Hepatocyte (in vitro differentiated cells): Measurements from ENCODE around the gene PPCDC.

Experiments used
- EZH2 ChIP-seq: fragments of 200-600 bp; sonication (generic); IDR thresholded peaks from 2 replicates; pipeline ENCODE4 v1.6.1; 2016; ENCODE audit warnings: antibody characterized with exemption, mild to moderate bottlenecking, borderline replicate concordance
- EZH2phosphoT487 ChIP-seq: fragments of 200-600 bp; sonication (generic); IDR thresholded peaks from one replicate; pipeline ENCODE4 v1.6.1; 2018; ENCODE audit warnings: antibody characterized with exemption, mild to moderate bottlenecking, low read depth, moderate library complexity; ENCODE audit not compliant: unreplicated experiment, severe bottlenecking
- TF ChIP-seq, protein P1 (sequence below): fragments of 200-600 bp; sonication (generic); IDR thresholded peaks from 2 replicates; pipeline ENCODE4 v1.5.1; 2016; ENCODE audit warnings: antibody characterized with exemption, mild to moderate bottlenecking; ENCODE audit not compliant: poor library complexity

DNA sequence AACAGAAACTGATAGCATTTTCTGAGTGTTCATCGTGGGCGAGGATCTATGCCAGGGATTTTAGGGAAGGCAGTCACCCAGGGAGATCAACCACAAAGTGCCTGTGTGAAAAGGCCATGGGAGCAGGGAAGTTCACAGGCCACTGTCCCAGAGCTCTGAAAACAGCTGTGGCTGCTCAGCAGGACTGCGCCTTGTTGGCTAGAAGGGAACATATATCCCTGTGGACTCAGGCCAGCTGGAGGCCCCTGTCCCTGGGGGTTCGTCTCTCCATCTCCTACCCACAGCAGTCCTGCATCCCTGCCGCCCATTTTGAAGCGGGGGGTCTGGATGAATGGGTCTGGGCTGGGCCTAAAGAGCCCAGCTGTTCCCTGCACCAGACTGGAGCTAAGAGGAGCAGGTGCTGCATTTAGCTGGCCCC, 27.8 kb downstream of the PPCDC start:
- TF ChIP-seq EZH2 (no peak), EZH2phosphoT487 (no peak)
- TF ChIP-seq, protein P1, sequence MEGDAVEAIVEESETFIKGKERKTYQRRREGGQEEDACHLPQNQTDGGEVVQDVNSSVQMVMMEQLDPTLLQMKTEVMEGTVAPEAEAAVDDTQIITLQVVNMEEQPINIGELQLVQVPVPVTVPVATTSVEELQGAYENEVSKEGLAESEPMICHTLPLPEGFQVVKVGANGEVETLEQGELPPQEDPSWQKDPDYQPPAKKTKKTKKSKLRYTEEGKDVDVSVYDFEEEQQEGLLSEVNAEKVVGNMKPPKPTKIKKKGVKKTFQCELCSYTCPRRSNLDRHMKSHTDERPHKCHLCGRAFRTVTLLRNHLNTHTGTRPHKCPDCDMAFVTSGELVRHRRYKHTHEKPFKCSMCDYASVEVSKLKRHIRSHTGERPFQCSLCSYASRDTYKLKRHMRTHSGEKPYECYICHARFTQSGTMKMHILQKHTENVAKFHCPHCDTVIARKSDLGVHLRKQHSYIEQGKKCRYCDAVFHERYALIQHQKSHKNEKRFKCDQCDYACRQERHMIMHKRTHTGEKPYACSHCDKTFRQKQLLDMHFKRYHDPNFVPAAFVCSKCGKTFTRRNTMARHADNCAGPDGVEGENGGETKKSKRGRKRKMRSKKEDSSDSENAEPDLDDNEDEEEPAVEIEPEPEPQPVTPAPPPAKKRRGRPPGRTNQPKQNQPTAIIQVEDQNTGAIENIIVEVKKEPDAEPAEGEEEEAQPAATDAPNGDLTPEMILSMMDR, result no peak
